ENCODE results near the gene ANKMY2.
"Not testable (repeated sequence)": the region's sequence is repeated elsewhere in the genome, so short reads cannot be mapped to it uniquely, and the experiment has no call there.

Gene ANKMY2

GRCh38 chr7:16645593-16646471 is at the start of gene ANKMY2, which contains the start of gene BZW2:
ANKMY2 (minus strand) TSS chr7:16645754; CDS start chr7:16645573, 181 bp downstream.
BZW2 (plus strand) TSS chr7:16646181; CDS start chr7:16665444, 19,263 bp downstream.
- peak; percentile 93 for DNase-seq

- DNase-seq = no peak
These were observed 49.3 kb upstream of the ANKMY2 start for GRCh38 chr7:16694806-16695205.

GRCh38 chr7:16693601-16694318 is 48.2 kb upstream of the ANKMY2 start:
- no peak for DNase-seq

- no peak for DNase-seq
These were observed 45.7 kb upstream of the ANKMY2 start for GRCh38 chr7:16691241-16691640.

GRCh38 chr7:16688249-16688648 is 42.7 kb upstream of the ANKMY2 start:
- DNase-seq = no peak

GRCh38 chr7:16685535-16685934 is 40.0 kb upstream of the ANKMY2 start:
- DNase-seq = no peak

GRCh38 chr7:16684935-16685334 is 39.4 kb upstream of the ANKMY2 start:
- no peak for DNase-seq

- not testable (repeated sequence) for DNase-seq
These were observed 33.4 kb upstream of the ANKMY2 start for GRCh38 chr7:16678645-16679566.

- DNase-seq = no peak
These were observed 32.5 kb upstream of the ANKMY2 start for GRCh38 chr7:16677978-16678494.

GRCh38 chr7:16675277-16675676 is 29.7 kb upstream of the ANKMY2 start:
- DNase-seq = no peak

GRCh38 chr7:16671811-16672210 is 26.3 kb upstream of the ANKMY2 start:
- no peak for DNase-seq

- DNase-seq = no peak
These were observed 25.3 kb upstream of the ANKMY2 start for GRCh38 chr7:16670731-16671344.

- DNase-seq = no peak
These were observed 24.5 kb upstream of the ANKMY2 start for GRCh38 chr7:16670021-16670420.

GRCh38 chr7:16669581-16669980 is 24.0 kb upstream of the ANKMY2 start:
- DNase-seq = no peak

GRCh38 chr7:16668978-16669377 is 23.4 kb upstream of the ANKMY2 start:
- DNase-seq = no peak

GRCh38 chr7:16668049-16668858 is 22.7 kb upstream of the ANKMY2 start:
- no peak for DNase-seq

GRCh38 chr7:16667355-16667754 is 21.8 kb upstream of the ANKMY2 start:
- no peak for DNase-seq

- no peak for DNase-seq
These were observed 16.4 kb upstream of the ANKMY2 start for GRCh38 chr7:16661924-16662323.

- peak; percentile 12 for DNase-seq
These were observed 15.3 kb upstream of the ANKMY2 start for GRCh38 chr7:16660702-16661464.

GRCh38 chr7:16659854-16660497 is 14.4 kb upstream of the ANKMY2 start:
- DNase-seq = not testable (repeated sequence)

All from NCI-H1694 treated with DMSO at 0.1 percent for 48 hours (cell line).